GM13977 (cell line): ENCODE results near the gene KCNIP2.

ENCODE experiments used
- DNase-seq: peaks from one replicate; pipeline ENCODE4 v3.0.0; 2012; ENCODE audit warnings: low spot score
- in situ Hi-C: fragments of 300-500 bp; cut with MboI; formaldehyde crosslinking; loops from one replicate; pipeline ENCODE4 v1.12.0; 2022; ENCODE audit warnings: low sequenced_read_pairs, low pct_unique_long_range_greater_than_20kb, mixed read lengths, inconsistent platforms; ENCODE audit not compliant: unreplicated experiment
- TF ChIP-seq, protein P1 (sequence below): IDR thresholded peaks from 2 replicates; pipeline ENCODE4 v1.5.1; 2012; ENCODE audit warnings: mild to moderate bottlenecking, control low read depth; ENCODE audit not compliant: insufficient read depth; ENCODE audit errors: extremely low read depth, missing control alignments

Gene KCNIP2

GRCh38 chr10:101886521-101887312 lies 43.1 kb upstream of the KCNIP2 start:
- in situ Hi-C loops, result no loop called here
- no peak for DNase-seq
- TF ChIP-seq, protein P1, sequence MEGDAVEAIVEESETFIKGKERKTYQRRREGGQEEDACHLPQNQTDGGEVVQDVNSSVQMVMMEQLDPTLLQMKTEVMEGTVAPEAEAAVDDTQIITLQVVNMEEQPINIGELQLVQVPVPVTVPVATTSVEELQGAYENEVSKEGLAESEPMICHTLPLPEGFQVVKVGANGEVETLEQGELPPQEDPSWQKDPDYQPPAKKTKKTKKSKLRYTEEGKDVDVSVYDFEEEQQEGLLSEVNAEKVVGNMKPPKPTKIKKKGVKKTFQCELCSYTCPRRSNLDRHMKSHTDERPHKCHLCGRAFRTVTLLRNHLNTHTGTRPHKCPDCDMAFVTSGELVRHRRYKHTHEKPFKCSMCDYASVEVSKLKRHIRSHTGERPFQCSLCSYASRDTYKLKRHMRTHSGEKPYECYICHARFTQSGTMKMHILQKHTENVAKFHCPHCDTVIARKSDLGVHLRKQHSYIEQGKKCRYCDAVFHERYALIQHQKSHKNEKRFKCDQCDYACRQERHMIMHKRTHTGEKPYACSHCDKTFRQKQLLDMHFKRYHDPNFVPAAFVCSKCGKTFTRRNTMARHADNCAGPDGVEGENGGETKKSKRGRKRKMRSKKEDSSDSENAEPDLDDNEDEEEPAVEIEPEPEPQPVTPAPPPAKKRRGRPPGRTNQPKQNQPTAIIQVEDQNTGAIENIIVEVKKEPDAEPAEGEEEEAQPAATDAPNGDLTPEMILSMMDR, result no peak

DNA sequence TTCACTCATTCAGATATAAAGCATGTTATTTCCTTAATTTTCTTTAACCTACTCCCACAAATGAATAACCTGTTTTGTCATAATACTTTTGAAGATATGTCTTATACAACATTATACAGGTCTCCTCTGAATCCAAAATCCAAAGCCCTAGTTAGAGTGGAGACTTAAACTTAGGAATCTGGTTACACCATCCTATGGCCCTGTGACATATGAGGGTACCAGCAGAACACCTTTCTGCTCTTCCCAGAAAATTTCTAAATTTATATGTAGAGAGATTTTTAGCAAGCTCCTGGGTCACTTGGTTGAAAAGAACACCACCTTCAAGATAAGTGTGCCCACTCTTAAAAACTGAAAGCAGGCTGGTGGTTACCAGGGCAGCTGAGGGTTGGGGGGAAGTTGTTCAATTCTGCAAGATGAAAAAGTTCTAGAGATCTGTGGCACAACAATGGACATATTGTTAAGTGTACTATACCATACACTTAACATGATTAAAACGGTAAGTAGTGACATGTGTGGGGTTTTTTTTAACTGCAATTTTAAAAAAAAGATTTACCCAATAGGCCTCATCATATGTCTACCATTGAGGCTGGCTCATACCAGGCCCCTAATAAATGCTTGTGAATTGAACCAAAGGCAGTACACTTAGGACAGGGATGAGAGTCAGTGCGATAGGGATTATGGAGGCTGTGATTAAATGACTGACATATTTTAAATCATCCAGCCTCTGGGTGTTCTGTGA lies 37.6 kb upstream of the KCNIP2 start:
- in situ Hi-C loops, result no loop called here
- TF ChIP-seq, protein P1, result no peak
- no peak for DNase-seq

- in situ Hi-C loops, result no loop called here
- TF ChIP-seq, protein P1, result no peak
- DNase-seq, result no peak
These were observed 36.6 kb upstream of the KCNIP2 start for GRCh38 chr10:101880232-101880573.

GRCh38 chr10:101879456-101880231 lies 36.0 kb upstream of the KCNIP2 start:
- TF ChIP-seq, protein P1, result no peak
- DNase-seq, result no peak
- in situ Hi-C loops, result no loop called here

GRCh38 chr10:101878869-101879268 lies 35.3 kb upstream of the KCNIP2 start:
- in situ Hi-C loops, result no loop called here
- TF ChIP-seq, protein P1, result no peak
- DNase-seq, result no peak

DNA sequence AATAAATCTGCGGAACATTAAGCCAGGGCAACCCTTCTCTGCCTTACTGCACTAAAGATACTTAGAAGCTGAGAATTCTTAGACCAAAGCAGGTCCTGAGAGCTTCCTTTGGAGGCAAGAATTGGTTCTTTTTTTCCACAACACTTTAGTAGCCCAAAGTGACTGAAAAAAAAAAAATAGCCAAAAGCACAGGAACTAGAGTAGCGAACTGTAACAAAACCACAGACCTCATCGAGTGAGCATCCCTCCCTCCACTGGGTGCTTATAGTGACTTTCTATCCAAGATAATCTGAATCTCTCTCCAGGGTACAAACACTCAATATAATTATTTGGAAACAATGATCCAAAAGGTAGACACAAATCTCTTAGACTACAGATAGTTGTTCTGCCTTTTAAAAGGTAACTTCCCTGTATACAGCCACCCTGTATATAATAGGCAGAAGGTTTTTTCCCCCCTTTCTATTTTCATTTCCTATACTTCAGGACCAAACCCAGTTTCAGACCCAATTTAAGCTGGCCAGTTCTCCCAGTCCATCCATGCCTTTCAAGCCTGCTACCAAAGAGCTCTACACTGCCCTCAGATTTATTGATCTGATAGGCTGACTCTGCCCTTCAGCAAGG lies 31.6 kb upstream of the KCNIP2 start:
- in situ Hi-C loops, result no loop called here
- no peak for DNase-seq
- TF ChIP-seq, protein P1, result no peak
